ENCODE measurements around the gene FRY. TPM values are rescaled to one million over a fixed set of nuclear protein-coding genes. Genes with fewer than 3 reads are reported as not detected.

The FRY gene
- total and polyA plus RNA-seq, 4 experiments from 2014 or later, result 2.3 to 19.2 (median 11.8) TPM

DNA sequence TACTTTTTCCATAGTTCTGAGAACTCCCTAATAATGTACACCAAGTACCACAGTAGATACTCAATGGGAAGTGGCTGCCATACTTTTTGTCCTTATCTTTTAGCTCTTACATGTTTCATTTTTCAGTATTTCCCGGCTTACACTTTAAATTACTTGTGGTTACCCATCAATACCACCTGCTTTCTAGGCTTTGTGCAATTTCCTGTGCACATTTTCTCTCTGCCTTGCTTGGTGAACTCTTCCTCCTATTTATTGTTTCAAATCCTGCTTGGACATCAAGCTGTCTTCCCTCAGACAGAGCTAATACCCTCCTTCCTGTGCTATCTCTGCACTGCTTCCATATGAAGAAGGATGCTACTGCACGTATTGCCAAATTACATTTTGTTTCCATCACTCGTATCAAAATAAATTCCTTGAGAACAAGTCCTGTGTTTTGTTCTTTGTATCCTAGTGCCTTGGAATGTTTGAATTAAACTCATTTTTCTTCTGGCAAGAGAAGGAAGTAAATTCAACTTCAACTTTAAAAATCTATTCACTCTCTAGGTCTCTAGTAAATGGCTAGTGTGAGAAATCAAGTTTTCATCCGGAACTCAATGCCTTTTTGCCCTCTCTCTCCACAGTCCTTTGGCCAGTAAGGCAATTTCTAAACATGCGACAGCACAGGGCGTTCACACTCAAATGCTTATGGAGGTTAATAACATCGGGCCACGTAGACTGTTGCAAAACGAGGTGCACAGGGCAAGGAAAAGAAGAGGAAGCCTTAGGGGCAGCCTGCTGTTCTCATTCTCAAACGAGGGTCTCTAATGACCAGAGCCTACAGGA is 277.9 kb downstream of the FRY start:
- H3K27me3 Mint-ChIP-seq, result no peaks in the 10 kb centered on the region
- H3K9me3 Mint-ChIP-seq, result no peaks in the 10 kb centered on the region
- Histone ChIP-seq H3K27me3 (ENCODE audit: insufficient read depth, low read length) (no peaks in the 10 kb centered on the region), H3K36me3 (ENCODE audit: insufficient read depth, low read length) (no peaks in the 10 kb centered on the region), H3K9me3 (ENCODE audit: control insufficient read depth in 1 of 2, low read length in 2 of 2) (no peaks in the 10 kb centered on the region), H3K4me1 (ENCODE audit: insufficient read depth, low read length) (peaks cover 9% of the 10 kb centered on the region), H3K27ac (ENCODE audit: low read depth, low read length) (no peak overlapping the region), H3K4me3 (ENCODE audit: low read length in 2 of 2) (no peak overlapping the region)
- H3K4me3 Mint-ChIP-seq, result peak overlapping the region in 5 of 8 donors; percentile 12 to 66 (median 27)
- H3K36me3 Mint-ChIP-seq, result no peaks in the 10 kb centered on the region
- H3K4me1 Mint-ChIP-seq, result peaks cover 8 to 19% (median 12%) of the 10 kb centered on the region in 4 donors
- DNase-seq, result no peak
- peak overlapping the region in 3 of 7 donors; percentile 17 to 49 (median 38) for H3K27ac Mint-ChIP-seq
- intact Hi-C loops (cut with micrococcal nuclease), result loop anchor here (1.0 to 10.0 kb wide), 6 partner anchors 41 to 1265 kb away; no protein-coding TSS in a partner anchor
- CTCF ChIA-PET (ENCODE audit: partially characterized antibody), result interaction anchor here (1.0 to 2.1 kb wide), 5 partner anchors 8 to 400 kb away, joined by 3 to 15 read pairs (median 3); no protein-coding TSS in a partner anchor
- POLR2A ChIA-PET (ENCODE audit: partially characterized antibody), result no interaction called here

DNA sequence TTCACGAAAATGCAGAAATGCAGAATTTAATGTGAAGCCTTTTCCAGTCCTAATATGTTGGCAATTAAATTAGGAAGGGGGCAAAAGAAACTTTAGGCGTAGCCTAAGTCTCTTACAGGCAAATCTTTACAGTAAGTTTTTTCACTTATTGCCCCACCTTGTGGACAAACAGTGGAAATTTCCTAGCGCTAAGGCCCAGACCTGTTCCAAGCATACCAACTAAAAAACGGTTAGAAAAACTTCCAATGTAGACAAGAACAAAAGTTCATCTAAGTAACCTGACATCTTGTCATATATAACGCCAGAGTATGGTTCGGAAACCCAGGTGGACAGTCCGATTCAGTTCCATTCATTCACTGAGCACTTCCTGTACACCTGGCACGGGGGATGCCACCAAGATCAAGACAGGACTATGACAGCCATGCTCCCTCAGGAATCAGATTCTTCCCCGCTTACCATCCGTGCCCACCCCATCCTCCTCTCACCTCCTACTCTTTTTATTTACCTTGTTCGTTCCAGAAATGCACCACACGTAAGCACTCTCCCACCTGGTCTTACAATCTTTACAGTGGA is 278.6 kb downstream of the FRY start:
- no peaks in the 10 kb centered on the region for H3K9me3 ChIP-seq (ENCODE audit: control insufficient read depth in 1 of 2, low read length in 2 of 2)
- CTCF ChIA-PET (ENCODE audit: partially characterized antibody), result interaction anchor here (1.0 to 1.2 kb wide), 2 partner anchors 10 to 400 kb away, joined by 4 to 6 read pairs; no protein-coding TSS in a partner anchor
- peaks cover 0 to 3% of the 10 kb centered on the region in 2 donors for H3K36me3 Mint-ChIP-seq
- H3K4me1 ChIP-seq (ENCODE audit: insufficient read depth, low read length), result peaks cover 15% of the 10 kb centered on the region
- peak overlapping the region in 4 of 8 donors; percentile 12 to 66 (median 42) for H3K4me3 Mint-ChIP-seq
- H3K36me3 ChIP-seq (ENCODE audit: insufficient read depth, low read length), result no peaks in the 10 kb centered on the region
- intact Hi-C loops (cut with micrococcal nuclease), result loop anchor here (1.0 to 10.0 kb wide), 6 partner anchors 42 to 1265 kb away; no protein-coding TSS in a partner anchor
- no peaks in the 10 kb centered on the region for H3K27me3 Mint-ChIP-seq
- H3K27me3 ChIP-seq (ENCODE audit: insufficient read depth, low read length), result no peaks in the 10 kb centered on the region
- peak overlapping the region in 1 of 7 donors; percentile 49 for H3K27ac Mint-ChIP-seq
- H3K27ac ChIP-seq (ENCODE audit: low read depth, low read length), result no peak overlapping the region
- no peaks in the 10 kb centered on the region for H3K9me3 Mint-ChIP-seq
- no peak overlapping the region for H3K4me3 ChIP-seq (ENCODE audit: low read length in 2 of 2)
- H3K4me1 Mint-ChIP-seq, result peaks cover 13 to 26% (median 16%) of the 10 kb centered on the region in 4 donors
- POLR2A ChIA-PET (ENCODE audit: partially characterized antibody), result no interaction called here
- DNase-seq, result peak; percentile 41 to 57 (median 49)

DNA sequence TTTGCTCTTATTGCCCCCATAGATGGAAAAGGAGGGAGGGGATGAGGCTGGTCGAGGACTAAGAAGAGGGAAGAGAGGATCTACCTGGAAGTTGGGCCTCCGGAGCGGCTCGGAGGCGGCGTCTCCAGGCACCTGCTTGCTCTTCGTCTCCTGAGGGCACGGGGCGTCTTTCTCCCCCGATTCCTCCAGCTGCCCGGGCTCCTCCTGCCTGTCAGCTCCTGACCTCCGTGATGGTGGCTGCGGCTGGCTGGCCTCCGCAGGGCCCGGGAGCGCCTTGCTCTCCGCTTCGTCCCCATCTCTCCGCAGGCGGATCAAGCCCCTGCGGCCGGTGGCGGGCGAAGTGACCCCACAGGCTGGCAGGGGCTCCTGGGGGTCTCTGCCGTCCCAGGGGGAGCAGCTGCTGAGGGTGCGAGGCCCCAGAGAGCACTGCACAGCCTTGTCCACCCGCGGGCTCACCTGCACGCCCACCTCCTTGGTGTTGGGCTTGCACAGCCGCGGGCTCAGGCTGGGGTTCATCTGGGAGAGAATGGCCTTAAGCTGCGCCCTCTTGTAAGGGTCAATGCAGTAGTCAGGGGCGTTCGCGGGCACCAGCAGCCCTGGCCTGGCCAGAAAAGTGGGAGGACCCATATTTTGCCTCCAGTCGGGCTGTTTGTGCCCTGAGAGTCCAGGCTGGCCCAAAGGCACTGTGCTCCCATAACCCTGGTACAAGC is 279.8 kb downstream of the FRY start:
- no peaks in the 10 kb centered on the region for H3K27me3 ChIP-seq (ENCODE audit: insufficient read depth, low read length)
- peaks cover 20% of the 10 kb centered on the region for H3K4me1 ChIP-seq (ENCODE audit: insufficient read depth, low read length)
- no peak for DNase-seq
- Mint-ChIP-seq H3K9me3 (no peaks in the 10 kb centered on the region), H3K4me3 (no peak overlapping the region), H3K27ac (no peak overlapping the region), H3K4me1 (peaks cover 15 to 37% (median 18%) of the 10 kb centered on the region in 4 donors), H3K36me3 (peaks cover 0 to 10% of the 10 kb centered on the region in 2 donors), H3K27me3 (no peaks in the 10 kb centered on the region)
- POLR2A ChIA-PET (ENCODE audit: partially characterized antibody), result no interaction called here
- H3K4me3 ChIP-seq (ENCODE audit: low read length in 2 of 2), result no peak overlapping the region
- CTCF ChIA-PET (ENCODE audit: partially characterized antibody), result interaction anchor here (0.8 to 1.4 kb wide), 7 partner anchors 9 to 402 kb away, joined by 3 to 6 read pairs (median 4); no protein-coding TSS in a partner anchor
- intact Hi-C loops (cut with micrococcal nuclease), result loop anchor here (10.0 kb wide), 2 partner anchors 1107 to 1267 kb away; no protein-coding TSS in a partner anchor
- H3K9me3 ChIP-seq (ENCODE audit: control insufficient read depth in 1 of 2, low read length in 2 of 2), result no peaks in the 10 kb centered on the region
- H3K36me3 ChIP-seq (ENCODE audit: insufficient read depth, low read length), result no peaks in the 10 kb centered on the region
- H3K27ac ChIP-seq (ENCODE audit: low read depth, low read length), result no peak overlapping the region

DNA sequence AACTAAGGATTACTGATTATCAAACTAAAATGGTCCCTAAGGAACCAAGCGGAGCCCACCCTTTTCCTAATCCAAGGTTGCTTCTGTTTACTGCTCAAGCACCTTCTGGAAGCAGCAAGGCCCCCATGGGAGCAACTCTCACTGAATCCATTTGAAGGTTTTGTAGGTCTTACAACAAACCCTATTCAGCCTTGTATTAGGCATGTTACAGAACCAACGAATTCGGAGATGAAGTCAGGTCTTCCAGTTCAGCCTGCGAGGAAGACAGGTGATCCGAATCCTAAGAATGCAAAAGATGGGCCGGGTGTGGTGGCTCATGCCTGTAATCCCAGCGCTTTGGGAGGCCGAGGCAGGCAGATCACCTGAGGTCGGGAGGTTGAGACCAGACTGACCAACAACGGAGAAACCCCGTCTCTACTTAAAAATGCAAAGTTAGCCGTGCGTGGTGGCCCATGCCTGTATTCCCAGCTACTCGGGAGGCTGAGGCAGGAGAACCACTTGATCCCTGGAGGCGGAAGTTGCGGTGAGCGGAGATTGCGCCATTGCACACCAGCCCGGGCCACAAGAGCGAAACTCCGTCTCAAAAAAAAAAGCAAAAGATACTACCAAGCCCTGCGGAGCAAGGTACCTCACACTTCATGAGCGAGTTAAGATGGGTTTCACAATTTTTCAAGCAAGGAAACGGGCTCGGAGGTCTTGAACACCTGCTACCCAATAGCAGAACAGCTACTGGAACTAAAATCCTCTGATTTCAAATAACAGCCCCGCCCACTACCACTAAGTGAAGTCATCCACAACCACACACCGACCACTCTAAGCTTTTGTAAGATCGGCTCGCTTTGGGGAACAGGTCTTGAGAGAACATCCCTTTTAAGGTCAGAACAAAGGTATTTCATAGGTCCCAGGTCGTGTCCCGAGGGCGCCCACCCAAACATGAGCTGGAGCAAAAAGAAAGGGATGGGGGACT is 283.0 kb downstream of the FRY start:
- Histone ChIP-seq H3K9me3 (ENCODE audit: control insufficient read depth in 1 of 2, low read length in 2 of 2) (no peaks in the 10 kb centered on the region), H3K27ac (ENCODE audit: low read depth, low read length) (peak overlapping the region; percentile 99), H3K4me3 (ENCODE audit: low read length in 2 of 2) (peak overlapping the region; percentile 59 to 81), H3K4me1 (ENCODE audit: insufficient read depth, low read length) (peaks cover 21% of the 10 kb centered on the region), H3K36me3 (ENCODE audit: insufficient read depth, low read length) (no peaks in the 10 kb centered on the region), H3K27me3 (ENCODE audit: insufficient read depth, low read length) (no peaks in the 10 kb centered on the region)
- ChIA-PET CTCF (ENCODE audit: partially characterized antibody) (interaction anchor here (0.8 to 3.0 kb wide), 9 partner anchors 8 to 490 kb away, joined by 3 to 19 read pairs (median 5); partner anchors contain the start of genes N4BP2L1 and PDS5B), POLR2A (ENCODE audit: partially characterized antibody) (interaction anchor here (0.7 to 4.0 kb wide), 18 partner anchors 8 to 1229 kb away, joined by 3 to 82 read pairs (median 4); partner anchors contain the start of genes N4BP2L1, N4BP2L2 and PDS5B)
- intact Hi-C loops (cut with micrococcal nuclease), result loop anchor here (1.0 to 10.0 kb wide), 6 partner anchors 114 to 1270 kb away; partner anchors contain the start of genes N4BP2L1, N4BP2L2 and PDS5B
- Mint-ChIP-seq H3K36me3 (peaks cover 0 to 10% of the 10 kb centered on the region in 2 donors), H3K4me1 (peaks cover 10 to 35% (median 14%) of the 10 kb centered on the region in 4 donors), H3K4me3 (peak overlapping the region; percentile 91 to 100 (median 96)), H3K27me3 (no peaks in the 10 kb centered on the region), H3K27ac (peak overlapping the region; percentile 98 to 100 (median 100)), H3K9me3 (no peaks in the 10 kb centered on the region)
- peak; percentile 68 to 84 (median 70) for DNase-seq

DNA sequence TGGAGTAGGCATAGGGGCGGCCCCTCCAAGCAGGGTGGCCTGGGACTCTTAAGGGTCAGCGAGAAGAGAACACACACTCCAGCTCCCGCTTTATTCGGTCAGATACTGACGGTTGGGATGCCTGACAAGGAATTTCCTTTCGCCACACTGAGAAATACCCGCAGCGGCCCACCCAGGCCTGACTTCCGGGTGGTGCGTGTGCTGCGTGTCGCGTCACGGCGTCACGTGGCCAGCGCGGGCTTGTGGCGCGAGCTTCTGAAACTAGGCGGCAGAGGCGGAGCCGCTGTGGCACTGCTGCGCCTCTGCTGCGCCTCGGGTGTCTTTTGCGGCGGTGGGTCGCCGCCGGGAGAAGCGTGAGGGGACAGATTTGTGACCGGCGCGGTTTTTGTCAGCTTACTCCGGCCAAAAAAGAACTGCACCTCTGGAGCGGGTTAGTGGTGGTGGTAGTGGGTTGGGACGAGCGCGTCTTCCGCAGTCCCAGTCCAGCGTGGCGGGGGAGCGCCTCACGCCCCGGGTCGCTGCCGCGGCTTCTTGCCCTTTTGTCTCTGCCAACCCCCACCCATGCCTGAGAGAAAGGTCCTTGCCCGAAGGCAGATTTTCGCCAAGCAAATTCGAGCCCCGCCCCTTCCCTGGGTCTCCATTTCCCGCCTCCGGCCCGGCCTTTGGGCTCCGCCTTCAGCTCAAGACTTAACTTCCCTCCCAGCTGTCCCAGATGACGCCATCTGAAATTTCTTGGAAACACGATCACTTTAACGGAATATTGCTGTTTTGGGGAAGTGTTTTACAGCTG is 283.9 kb downstream of the FRY start, which contains the start of the genes BRCA2 and ZAR1L:
Gene BRCA2, plus strand, starts transcription at position 271 of the 790 bp plus-strand sequence. CDS start 953 bp downstream, outside the sequence.
Gene ZAR1L, minus strand, starts transcription at position 126 of the 790 bp plus-strand sequence. CDS start 3,438 bp downstream, outside the sequence.
- Histone ChIP-seq H3K9me3 (ENCODE audit: control insufficient read depth in 1 of 2, low read length in 2 of 2) (no peaks in the 10 kb centered on the region), H3K27ac (ENCODE audit: low read depth, low read length) (peak within 1 kb of the TSS; percentile 99), H3K4me1 (ENCODE audit: insufficient read depth, low read length) (peaks cover 16% of the 10 kb centered on the region), H3K36me3 (ENCODE audit: insufficient read depth, low read length) (no peaks in the 10 kb centered on the region), H3K27me3 (ENCODE audit: insufficient read depth, low read length) (no peaks in the 10 kb centered on the region), H3K4me3 (ENCODE audit: low read length in 2 of 2) (peak within 1 kb of the TSS; percentile 59 to 81)
- intact Hi-C loops (cut with micrococcal nuclease), result loop anchor here (1.0 to 10.0 kb wide), 6 partner anchors 113 to 1271 kb away; partner anchors contain the start of genes N4BP2L1, N4BP2L2 and PDS5B
- Mint-ChIP-seq H3K27ac (peak within 1 kb of the TSS; percentile 98 to 100 (median 100)), H3K4me1 (peaks cover 7 to 27% (median 11%) of the 10 kb centered on the region in 4 donors), H3K4me3 (peak within 1 kb of the TSS; percentile 91 to 100 (median 96)), H3K36me3 (peaks cover 0 to 10% of the 10 kb centered on the region in 2 donors), H3K9me3 (no peaks in the 10 kb centered on the region), H3K27me3 (no peaks in the 10 kb centered on the region)
- ChIA-PET POLR2A (ENCODE audit: partially characterized antibody) (interaction anchor here (0.6 to 4.0 kb wide), 20 partner anchors 8 to 1228 kb away, joined by 3 to 82 read pairs (median 4); partner anchors contain the start of genes N4BP2L1, N4BP2L2 and PDS5B), CTCF (ENCODE audit: partially characterized antibody) (interaction anchor here (0.8 to 3.0 kb wide), 10 partner anchors 9 to 1227 kb away, joined by 3 to 19 read pairs (median 4); partner anchors contain the start of genes N4BP2L1 and PDS5B)
- peak; percentile 85 to 89 (median 87) for DNase-seq

All from CD4-positive, alpha-beta memory T cell (primary cell).